WTC11 (cell line): ENCODE data around the gene DISC1. TPM values are rescaled to one million over a fixed set of nuclear protein-coding genes. Genes with fewer than 3 reads are reported as not detected.
"Not testable (repeated sequence)": the region's sequence is repeated elsewhere in the genome, so short reads cannot be mapped to it uniquely, and the experiment has no call there.

Experiments
- ATAC-seq: fragments of 200-7000 bp; cut with Tn5 transposase; 2 replicates; pipeline ENCODE4 v1.10.0; 2021; ENCODE audit warnings: mild to moderate bottlenecking, moderate library complexity
- CTCF ChIA-PET: fragments of 300-600 bp; sonication (Branson Sonifier 250); formaldehyde crosslinking; loops from one replicate; lab custom pipeline; 2021; ENCODE audit warnings: antibody characterized with exemption; lab: Charles Lee
- POLR2A ChIA-PET: fragments of 350-600 bp; sonication (Branson Sonifier 250); formaldehyde crosslinking; loops from one replicate; lab custom pipeline; 2021; ENCODE audit warnings: antibody characterized with exemption; lab: Charles Lee
- DNase-seq: peaks from one replicate; pipeline ENCODE4 v3.0.0; 2021; ENCODE audit warnings: low spot score
- H3K27ac Mint-ChIP-seq: 2 replicates; pipeline ENCODE4 v1.8.0; 2021; ENCODE audit warnings: mixed read lengths
- H3K27me3 Mint-ChIP-seq: 2 replicates; pipeline ENCODE4 v1.8.0; 2021; ENCODE audit warnings: low read depth, mild to moderate bottlenecking, moderate library complexity, mixed read lengths
- H3K36me3 Mint-ChIP-seq: 2 replicates; pipeline ENCODE4 v1.8.0; 2021; ENCODE audit warnings: mixed read lengths
- H3K4me1 Mint-ChIP-seq: 2 replicates; pipeline ENCODE4 v1.8.0; 2022; ENCODE audit warnings: mixed read lengths
- H3K4me3 Mint-ChIP-seq: 2 replicates; pipeline ENCODE4 v1.8.0; 2021; ENCODE audit warnings: mild to moderate bottlenecking, moderate library complexity, mixed read lengths
- H3K9me3 Mint-ChIP-seq: 2 replicates; pipeline ENCODE4 v1.8.0; 2021; ENCODE audit warnings: mixed read lengths
- AR ChIP-seq: fragments of 250-450 bp; sonication (Bioruptor Pico); IDR thresholded peaks from 2 replicates; pipeline ENCODE4 v1.9.0; 2021; ENCODE audit warnings: mild to moderate bottlenecking
- CBFB ChIP-seq: sonication (generic); formaldehyde crosslinking; IDR thresholded peaks from 2 replicates; pipeline ENCODE4 v1.8.1; 2022; ENCODE audit warnings: mild to moderate bottlenecking, low read depth, missing genetic modification reagents
- CREM ChIP-seq: sonication (generic); formaldehyde crosslinking; IDR thresholded peaks from 2 replicates; pipeline ENCODE4 v1.8.1; 2022; ENCODE audit warnings: mild to moderate bottlenecking, missing genetic modification reagents, moderate library complexity
- E2F4 ChIP-seq: sonication (generic); formaldehyde crosslinking; IDR thresholded peaks from 2 replicates; pipeline ENCODE4 v1.8.1; 2022; ENCODE audit warnings: low read depth, mild to moderate bottlenecking, moderate library complexity, missing genetic modification reagents, borderline replicate concordance
- ERG ChIP-seq: fragments of 250-450 bp; sonication (Bioruptor Pico); IDR thresholded peaks from 2 replicates; pipeline ENCODE4 v1.8.0; 2021; ENCODE audit warnings: mild to moderate bottlenecking
- ETV6 ChIP-seq: sonication (generic); formaldehyde crosslinking; IDR thresholded peaks from 2 replicates; pipeline ENCODE4 v1.8.1; 2022; ENCODE audit warnings: mild to moderate bottlenecking, missing genetic modification reagents
- GRHL2 ChIP-seq: fragments of 250-450 bp; sonication (Bioruptor Pico); IDR thresholded peaks from 2 replicates; pipeline ENCODE4 v1.8.0; 2022; ENCODE audit warnings: mild to moderate bottlenecking, moderate library complexity; ENCODE audit not compliant: insufficient replicate concordance, severe bottlenecking
- HMGA2 ChIP-seq: fragments of 250-450 bp; sonication (Bioruptor Pico); IDR thresholded peaks from 2 replicates; pipeline ENCODE4 v1.4.0; 2021; ENCODE audit warnings: mild to moderate bottlenecking, moderate library complexity
- HMGXB4 ChIP-seq: sonication (generic); formaldehyde crosslinking; IDR thresholded peaks from 2 replicates; pipeline ENCODE4 v1.8.1; 2023; ENCODE audit warnings: mild to moderate bottlenecking, moderate library complexity, missing genetic modification reagents
- KAT7 ChIP-seq: sonication (generic); formaldehyde crosslinking; IDR thresholded peaks from 2 replicates; pipeline ENCODE4 v1.8.1; 2023; ENCODE audit warnings: missing genetic modification reagents, mild to moderate bottlenecking, borderline replicate concordance
- MXD4 ChIP-seq: fragments of 250-450 bp; sonication (Bioruptor Pico); IDR thresholded peaks from 2 replicates; pipeline ENCODE4 v1.8.0; 2021; ENCODE audit warnings: mild to moderate bottlenecking, moderate library complexity, borderline replicate concordance
- MYBL2 ChIP-seq: sonication (generic); formaldehyde crosslinking; IDR thresholded peaks from 2 replicates; pipeline ENCODE4 v1.8.1; 2023; ENCODE audit warnings: mild to moderate bottlenecking, moderate library complexity, missing genetic modification reagents
- NFATC4 ChIP-seq: fragments of 250-450 bp; sonication (Bioruptor Pico); IDR thresholded peaks from 2 replicates; pipeline ENCODE4 v1.9.0; 2021; ENCODE audit warnings: mild to moderate bottlenecking
- NFE2L1 ChIP-seq: sonication (generic); formaldehyde crosslinking; IDR thresholded peaks from 2 replicates; pipeline ENCODE4 v1.8.1; 2023; ENCODE audit warnings: missing genetic modification reagents
- NFYB ChIP-seq: sonication (generic); formaldehyde crosslinking; conservative IDR thresholded peaks from 2 replicates; pipeline ENCODE4 v1.8.0; 2022; ENCODE audit warnings: low read depth, missing genetic modification reagents
- NR2C2 ChIP-seq: sonication (generic); formaldehyde crosslinking; IDR thresholded peaks from 2 replicates; pipeline ENCODE4 v1.8.0; 2022; ENCODE audit warnings: mild to moderate bottlenecking, missing genetic modification reagents
- NR3C1 ChIP-seq: sonication (generic); formaldehyde crosslinking; conservative IDR thresholded peaks from 2 replicates; pipeline ENCODE4 v1.8.1; 2023; ENCODE audit warnings: low read depth, mild to moderate bottlenecking, missing genetic modification reagents
- TEAD1 ChIP-seq: sonication (generic); formaldehyde crosslinking; IDR thresholded peaks from 2 replicates; pipeline ENCODE4 v1.8.0; 2022; ENCODE audit warnings: mild to moderate bottlenecking, missing genetic modification reagents
- TEAD4 ChIP-seq: sonication (generic); formaldehyde crosslinking; IDR thresholded peaks from 2 replicates; pipeline ENCODE4 v1.8.0; 2022; ENCODE audit warnings: mild to moderate bottlenecking, missing genetic modification reagents
- TP53 ChIP-seq: sonication (generic); formaldehyde crosslinking; IDR thresholded peaks from 2 replicates; pipeline ENCODE4 v1.8.1; 2023; ENCODE audit warnings: mild to moderate bottlenecking, missing genetic modification reagents
- ZBTB43 ChIP-seq: sonication (generic); formaldehyde crosslinking; IDR thresholded peaks from 2 replicates; pipeline ENCODE4 v1.8.1; 2023; ENCODE audit warnings: mild to moderate bottlenecking, missing genetic modification reagents
- ZMAT4 ChIP-seq: fragments of 250-450 bp; sonication (Bioruptor Pico); IDR thresholded peaks from 2 replicates; pipeline ENCODE4 v1.9.0; 2021; ENCODE audit warnings: mild to moderate bottlenecking
- ZNF138 ChIP-seq: sonication (generic); formaldehyde crosslinking; conservative IDR thresholded peaks from 2 replicates; pipeline ENCODE4 v1.8.1; 2022; ENCODE audit warnings: mild to moderate bottlenecking, moderate library complexity, missing genetic modification reagents
- ZNF263 ChIP-seq: sonication (generic); formaldehyde crosslinking; IDR thresholded peaks from 2 replicates; pipeline ENCODE4 v1.8.1; 2022; ENCODE audit warnings: low read depth, mild to moderate bottlenecking, moderate library complexity, missing genetic modification reagents
- ZNF425 ChIP-seq: fragments of 250-450 bp; sonication (Bioruptor Pico); conservative IDR thresholded peaks from 2 replicates; pipeline ENCODE4 v1.9.0; 2021; ENCODE audit warnings: mild to moderate bottlenecking
- total RNA-seq: library from RNA; stranded (reverse); gene quantifications from 3 replicates; pipeline ENCODE4 v1.2.3, GENCODE V29; 2021

DISC1 gene
- total RNA-seq, 1 experiment from 2014 or later = 5.5 TPM

- no peak for TF ChIP-seq ZMAT4
- TF ChIP-seq AR (CRISPR knock-in tag) = no peak
- no peak for TF ChIP-seq MYBL2 (CRISPR knock-in tag)
- TF ChIP-seq E2F4 (CRISPR knock-in tag) = no peak
- TF ChIP-seq TEAD1 (CRISPR knock-in tag) = no peak
- TF ChIP-seq ETV6 (CRISPR knock-in tag) = no peak
- no peak for TF ChIP-seq KAT7 (CRISPR knock-in tag)
- TF ChIP-seq ZNF138 (CRISPR knock-in tag) = no peak
- TF ChIP-seq ZNF425 (CRISPR knock-in tag) = no peak
- no peak for TF ChIP-seq GRHL2
- TF ChIP-seq TEAD4 (CRISPR knock-in tag) = no peak
Measured at GRCh38 chr1:231656741-231657140, 30.2 kb downstream of the DISC1 start (continued).

GRCh38 chr1:231658223-231658622 is 31.6 kb downstream of the DISC1 start:
- peaks cover 31% of the 10 kb centered on the region for H3K9me3 Mint-ChIP-seq
- ATAC-seq, H3K27ac Mint-ChIP-seq, H3K4me3 Mint-ChIP-seq, H3K36me3 Mint-ChIP-seq, H3K27me3 Mint-ChIP-seq, CTCF ChIA-PET, POLR2A ChIA-PET, H3K4me1 Mint-ChIP-seq, DNase-seq: not testable (repeated sequence)

GRCh38 chr1:231660198-231660597 is 33.6 kb downstream of the DISC1 start:
- peaks cover 4% of the 10 kb centered on the region; the same call in 1 of the 2 replicates for H3K4me1 Mint-ChIP-seq
- DNase-seq (no peak), ATAC-seq (no peak)
- CTCF ChIA-PET = no interaction called here
- H3K4me3 Mint-ChIP-seq = no peak overlapping the region
- H3K27ac Mint-ChIP-seq = no peak overlapping the region
- H3K9me3 Mint-ChIP-seq = peaks cover 31% of the 10 kb centered on the region
- H3K36me3 Mint-ChIP-seq = peaks cover 4% of the 10 kb centered on the region; the same call in 1 of the 2 replicates
- H3K27me3 Mint-ChIP-seq = peaks cover 9% of the 10 kb centered on the region; the same call in 1 of the 2 replicates
- POLR2A ChIA-PET = no interaction called here
- TF ChIP-seq ERG (CRISPR knock-in tag) (no peak), CREM (no peak), HMGA2 (CRISPR knock-in tag) (no peak), HMGXB4 (CRISPR knock-in tag) (no peak), NR2C2 (CRISPR knock-in tag) (no peak), ZBTB43 (no peak), TP53 (CRISPR knock-in tag) (no peak), NFYB (CRISPR knock-in tag) (no peak), NR3C1 (CRISPR knock-in tag) (no peak), MYBL2 (CRISPR knock-in tag) (no peak), MXD4 (CRISPR knock-in tag) (no peak), NFATC4 (no peak), ZNF263 (CRISPR knock-in tag) (no peak), NFE2L1 (CRISPR knock-in tag) (no peak), CBFB (CRISPR knock-in tag) (no peak)
